ENCODE data around the gene CACNA2D1.
"Not testable (repeated sequence)": the region's sequence is repeated elsewhere in the genome, so short reads cannot be mapped to it uniquely, and the experiment has no call there.

CACNA2D1 gene

GRCh38 chr7:82158327-82158726 lies 285.2 kb downstream of the CACNA2D1 start:
- DNase-seq: no peak

GRCh38 chr7:82156893-82157292 lies 286.7 kb downstream of the CACNA2D1 start:
- DNase-seq: no peak

GRCh38 chr7:82156168-82156567 lies 287.4 kb downstream of the CACNA2D1 start:
- no peak for DNase-seq

GRCh38 chr7:82154728-82155127 lies 288.8 kb downstream of the CACNA2D1 start:
- no peak for DNase-seq

- no peak for DNase-seq
Observed at GRCh38 chr7:82153776-82154175, 289.8 kb downstream of the CACNA2D1 start.

- DNase-seq: no peak
Observed at GRCh38 chr7:82152858-82153257, 290.7 kb downstream of the CACNA2D1 start.

- no peak for DNase-seq
Observed at GRCh38 chr7:82146491-82146890, 297.1 kb downstream of the CACNA2D1 start.

- DNase-seq: no peak
Observed at GRCh38 chr7:82142263-82142864, 301.2 kb downstream of the CACNA2D1 start.

- DNase-seq: no peak
Observed at GRCh38 chr7:82141427-82141826, 302.1 kb downstream of the CACNA2D1 start.

GRCh38 chr7:82140608-82141007 lies 303.0 kb downstream of the CACNA2D1 start:
- DNase-seq: not testable (repeated sequence)

- no peak for DNase-seq
Observed at GRCh38 chr7:82131215-82131614, 312.4 kb downstream of the CACNA2D1 start.

- DNase-seq: no peak
Observed at GRCh38 chr7:82129091-82129490, 314.5 kb downstream of the CACNA2D1 start.

GRCh38 chr7:82128546-82128945 lies 315.0 kb downstream of the CACNA2D1 start:
- DNase-seq: no peak

GRCh38 chr7:82126576-82126975 lies 317.0 kb downstream of the CACNA2D1 start:
- DNase-seq: no peak

- no peak for DNase-seq
Observed at GRCh38 chr7:82124445-82124844, 319.1 kb downstream of the CACNA2D1 start.

GRCh38 chr7:82122275-82122674 lies 321.3 kb downstream of the CACNA2D1 start:
- no peak for DNase-seq

- no peak for DNase-seq
Observed at GRCh38 chr7:82114237-82114636, 329.3 kb downstream of the CACNA2D1 start.

GRCh38 chr7:82110146-82110840 lies 333.3 kb downstream of the CACNA2D1 start:
- DNase-seq: no peak

GRCh38 chr7:82109288-82109687 lies 334.3 kb downstream of the CACNA2D1 start:
- DNase-seq: no peak

- DNase-seq: no peak
Observed at GRCh38 chr7:82106201-82106600, 337.4 kb downstream of the CACNA2D1 start.

GRCh38 chr7:82105463-82105862 lies 338.1 kb downstream of the CACNA2D1 start:
- DNase-seq: no peak

- no peak for DNase-seq
Observed at GRCh38 chr7:82098414-82098813, 345.2 kb downstream of the CACNA2D1 start.

GRCh38 chr7:82091126-82091684 lies 352.4 kb downstream of the CACNA2D1 start:
- DNase-seq: no peak

GRCh38 chr7:82087099-82087498 lies 356.5 kb downstream of the CACNA2D1 start:
- no peak for DNase-seq

- no peak for DNase-seq
Observed at GRCh38 chr7:82085116-82085515, 358.5 kb downstream of the CACNA2D1 start.
